Hematopoietic multipotent progenitor cell treated with erythropoietin and hydrocortisone succinate and interleukin-3 and kit ligand, for 4 days (in vitro differentiated cells): Measurements from ENCODE around the gene KIAA0825.

Source experiments
- DNase-seq: peaks from one replicate; pipeline ENCODE4 v3.0.0-alpha.2; 2015

Gene KIAA0825

DNA sequence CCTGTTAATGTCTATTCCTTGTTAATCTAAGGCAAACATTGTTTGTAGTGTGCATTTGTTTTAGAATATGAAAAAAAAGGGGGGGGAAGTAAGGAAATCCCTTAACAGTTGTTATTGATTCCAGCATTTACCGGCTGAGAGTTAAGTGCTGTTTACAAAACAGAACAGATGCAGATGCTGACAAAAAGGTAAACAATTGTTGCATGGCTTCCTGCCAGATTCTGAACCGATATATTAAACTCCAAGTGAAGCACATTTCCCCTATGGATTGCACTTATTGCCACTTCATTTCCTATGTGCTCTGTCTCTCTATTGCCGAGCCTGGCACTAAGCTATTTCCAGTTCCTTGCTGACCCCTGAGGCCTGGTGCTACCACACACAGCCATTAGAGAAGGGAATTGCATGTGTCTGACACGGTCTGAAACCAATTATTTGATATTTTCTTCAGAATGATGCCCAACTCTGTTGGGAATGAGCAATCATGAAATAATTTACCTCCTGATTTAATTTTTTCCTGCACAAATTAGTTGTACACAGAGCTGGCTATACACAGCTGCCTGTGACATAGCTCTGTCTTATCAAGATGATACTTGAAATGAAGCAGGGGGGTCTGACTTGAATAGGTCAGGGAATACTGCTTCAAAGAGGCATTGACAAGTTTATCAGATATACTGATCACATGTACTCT is 109.8 kb downstream of the KIAA0825 start:
- no peak for DNase-seq

DNA sequence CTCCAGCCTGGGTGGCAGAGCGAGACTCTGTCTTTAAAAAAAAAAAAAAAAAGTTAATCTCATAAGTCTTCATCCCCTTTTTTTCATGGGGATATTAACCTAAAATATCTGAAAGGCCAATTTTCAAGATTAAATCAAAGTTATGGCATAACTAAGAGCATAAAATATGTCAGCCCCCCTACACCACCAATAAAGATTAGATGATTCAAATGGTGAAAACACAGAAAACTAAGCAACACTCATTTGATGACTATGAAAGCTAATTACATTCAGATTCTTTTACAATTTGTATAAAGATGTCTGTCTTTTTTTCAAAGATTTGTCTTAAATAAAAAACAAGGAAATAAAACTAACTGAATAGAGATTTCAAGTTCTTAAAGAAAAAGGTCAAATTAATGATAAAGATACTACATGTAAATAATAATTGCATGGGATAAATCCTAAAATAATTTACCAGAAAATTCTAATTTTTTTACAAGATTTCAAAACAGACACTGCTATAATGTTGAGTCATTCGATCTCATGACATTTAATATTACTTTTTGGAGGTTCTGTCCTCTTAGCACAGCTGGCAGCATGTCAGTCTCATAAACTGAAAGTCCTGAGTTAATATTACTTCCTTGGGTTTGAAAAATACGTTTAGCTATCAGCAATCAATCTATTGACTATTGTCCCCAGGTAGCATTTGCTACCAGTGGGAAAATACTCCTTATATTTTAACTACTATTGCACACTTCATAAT is 112.9 kb downstream of the KIAA0825 start:
- no peak for DNase-seq

- no peak for DNase-seq
Measured at GRCh38 chr5:94503677-94504076, 114.7 kb downstream of the KIAA0825 start.

- DNase-seq = no peak
Measured at GRCh38 chr5:94501365-94501764, 117.0 kb downstream of the KIAA0825 start.

DNA sequence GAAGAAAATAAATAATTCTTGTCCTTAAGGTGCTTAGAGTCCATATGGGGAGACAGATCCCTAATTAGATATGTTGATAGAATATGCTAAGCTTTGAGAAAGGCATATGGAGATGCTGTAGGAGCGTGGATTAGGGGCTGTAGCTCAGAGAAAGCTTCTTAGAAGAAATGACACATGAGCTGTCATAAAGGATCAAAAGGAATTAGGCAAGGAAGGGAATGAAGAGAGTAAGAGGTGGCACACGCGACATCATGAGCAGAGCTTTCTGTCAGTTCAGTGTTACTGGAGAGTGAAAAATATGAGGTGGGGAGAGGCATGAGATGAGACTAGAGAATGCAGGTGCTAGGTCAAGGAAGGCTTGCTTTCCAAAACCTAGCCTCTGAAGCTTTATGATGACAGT is 118.6 kb downstream of the KIAA0825 start:
- DNase-seq = no peak

DNA sequence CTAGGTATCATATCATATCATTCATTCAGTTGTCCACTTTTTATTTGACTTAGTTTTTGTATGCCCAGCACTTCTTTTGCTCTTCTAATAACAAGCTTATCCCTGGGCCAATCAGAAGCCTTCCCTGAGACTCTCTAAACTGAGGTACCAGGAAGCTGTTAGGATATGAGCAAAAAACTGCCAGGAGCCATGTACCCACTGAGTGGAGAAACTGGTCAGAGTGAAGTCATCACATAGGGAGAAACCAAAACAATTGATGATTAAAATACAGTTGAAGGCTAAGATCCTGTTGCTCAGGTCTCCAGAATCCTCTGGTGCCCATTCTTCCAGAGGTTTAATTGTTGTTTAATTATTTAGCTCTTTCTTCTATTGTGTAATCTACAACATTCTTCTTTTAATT is 120.2 kb downstream of the KIAA0825 start:
- no peak for DNase-seq

- no peak for DNase-seq
Measured at GRCh38 chr5:94485067-94485466, 133.3 kb downstream of the KIAA0825 start.

DNA sequence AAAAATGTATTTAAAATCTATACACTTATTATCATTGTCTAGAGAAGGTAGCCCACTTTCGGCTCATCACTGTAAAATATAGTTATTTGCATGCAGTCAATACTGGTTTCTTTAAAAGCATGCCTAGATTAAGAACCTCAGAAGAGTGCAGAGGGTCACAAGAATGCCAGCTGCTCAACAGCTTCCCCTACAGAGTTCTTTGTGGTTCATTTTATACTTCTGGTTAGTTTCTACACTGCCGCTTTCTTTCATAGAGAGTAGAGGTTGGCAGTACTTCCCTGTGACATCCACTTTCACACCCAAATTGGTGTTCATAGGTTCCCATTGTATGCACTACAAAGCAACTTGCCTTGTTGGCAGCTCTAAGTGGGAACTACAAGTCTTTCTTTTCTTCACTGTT is 137.3 kb downstream of the KIAA0825 start:
- DNase-seq = no peak

GRCh38 chr5:94480486-94480885 is 137.9 kb downstream of the KIAA0825 start:
- no peak for DNase-seq

- DNase-seq = no peak
Measured at GRCh38 chr5:94473936-94474335, 144.5 kb downstream of the KIAA0825 start.

DNA sequence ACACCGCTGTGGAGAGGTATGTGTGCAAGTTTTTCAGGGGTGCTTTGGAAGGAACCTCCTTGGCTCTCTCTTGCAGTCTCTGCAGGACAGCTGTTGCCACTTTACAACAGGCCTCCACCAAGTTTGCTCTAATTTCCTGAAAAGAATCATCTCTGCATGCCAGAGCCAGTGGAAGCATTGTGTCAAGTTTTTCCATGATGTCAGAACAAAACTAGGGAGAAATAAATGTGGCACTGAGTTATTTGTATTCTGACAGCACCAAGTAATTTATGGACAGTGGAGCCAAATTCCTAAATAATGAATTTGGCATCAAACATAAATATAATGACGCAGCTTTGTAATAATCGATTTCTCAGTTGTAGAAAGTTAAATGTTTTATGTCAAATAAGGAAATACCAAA is 146.9 kb downstream of the KIAA0825 start:
- DNase-seq = no peak

- no peak for DNase-seq
Measured at GRCh38 chr5:94470802-94471201, 147.6 kb downstream of the KIAA0825 start.

- no peak for DNase-seq
Measured at GRCh38 chr5:94469894-94470329, 148.5 kb downstream of the KIAA0825 start.

- DNase-seq = no peak
Measured at GRCh38 chr5:94467954-94468930, 150.2 kb downstream of the KIAA0825 start.

DNA sequence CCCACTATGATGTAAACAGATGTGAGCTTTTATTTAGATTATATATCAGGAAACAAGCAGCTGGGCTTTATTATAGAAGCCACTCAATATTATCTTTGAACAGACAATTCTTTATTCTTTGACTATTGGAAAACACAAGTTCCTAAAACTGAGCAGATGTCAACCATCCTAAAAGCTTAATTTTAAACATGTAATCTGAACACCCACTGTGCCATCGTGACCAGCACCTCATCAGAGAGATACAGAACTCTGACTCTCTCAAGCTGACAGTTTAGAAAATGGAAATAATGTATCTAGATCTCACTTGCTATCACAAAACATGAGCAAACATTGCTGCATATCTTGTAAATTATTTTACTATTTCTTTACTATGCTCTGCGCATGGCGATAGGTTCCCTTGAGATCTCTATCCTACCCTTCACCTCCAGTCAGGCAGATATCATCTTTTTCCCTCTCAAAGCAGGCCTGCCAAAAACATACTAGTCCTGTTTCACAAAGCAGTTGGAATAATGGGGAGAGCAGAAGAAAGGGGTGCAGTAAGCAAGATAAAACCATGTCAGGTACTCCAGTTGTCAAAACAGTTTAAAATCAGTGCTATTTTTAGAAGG is 151.0 kb downstream of the KIAA0825 start:
- DNase-seq = no peak

DNA sequence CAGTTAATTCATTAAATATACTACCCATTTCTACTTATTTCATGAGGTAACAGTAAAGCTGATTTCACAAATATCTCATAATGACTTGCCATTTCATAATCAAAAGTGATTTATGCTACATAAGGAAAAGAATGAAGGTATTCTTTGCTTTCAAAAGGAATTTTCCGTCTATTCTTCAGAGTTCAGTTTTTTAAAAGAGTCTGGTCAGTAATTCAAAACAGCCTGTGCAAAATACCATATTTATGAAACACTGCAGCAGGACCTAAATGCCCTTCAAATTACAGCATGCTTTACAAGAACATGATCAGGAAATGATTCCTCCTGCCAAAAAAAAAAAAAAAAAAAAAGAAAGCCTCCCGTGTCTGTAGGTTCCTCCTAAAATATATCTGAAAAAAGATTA is 154.7 kb downstream of the KIAA0825 start:
- DNase-seq = no peak

- DNase-seq = no peak
Measured at GRCh38 chr5:94461131-94461530, 157.3 kb downstream of the KIAA0825 start.

GRCh38 chr5:94459915-94460314 is 158.5 kb downstream of the KIAA0825 start:
- DNase-seq = no peak

DNA sequence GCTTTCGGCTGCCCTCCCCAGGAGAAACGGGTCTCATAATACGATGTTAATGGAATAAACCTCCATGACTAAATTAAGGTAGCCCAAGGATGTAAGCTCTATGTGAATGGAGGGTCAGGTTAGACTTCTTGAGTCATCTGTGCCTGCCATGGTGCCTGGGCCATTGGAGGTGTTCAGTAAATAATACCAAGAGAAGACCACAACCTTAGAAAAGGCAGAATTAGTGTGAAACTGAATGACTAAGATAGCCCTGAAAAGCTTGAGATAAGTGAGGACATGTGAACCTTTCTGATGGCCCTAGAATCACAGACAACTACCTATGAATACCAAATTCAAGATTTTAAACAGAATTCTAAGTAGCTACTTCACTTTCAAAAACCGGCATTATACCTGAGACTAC is 160.6 kb downstream of the KIAA0825 start:
- no peak for DNase-seq

GRCh38 chr5:94445726-94446125 is 172.7 kb downstream of the KIAA0825 start:
- DNase-seq = no peak

GRCh38 chr5:94442991-94443390 is 175.4 kb downstream of the KIAA0825 start:
- DNase-seq = no peak

GRCh38 chr5:94442076-94442475 is 176.3 kb downstream of the KIAA0825 start:
- no peak for DNase-seq

GRCh38 chr5:94440015-94440414 is 178.4 kb downstream of the KIAA0825 start:
- no peak for DNase-seq
